Lung microvascular endothelial cell (primary cell): ENCODE measurements around the gene RAB7A. TPM values are rescaled to one million over a fixed set of nuclear protein-coding genes. Genes with fewer than 3 reads are reported as not detected.
A peak's percentile ranks its signal among the peaks of the same experiment; 100 is the strongest.

Experiments
- DNase-seq, 2 donors: peaks; one replicate each; pipeline versions ENCODE4 v3.0.0 to v3.0.0-alpha.2; 2010; ENCODE audit warnings: low read depth in 2 of 2
- total RNA-seq: library from RNA; depleted of rRNA; stranded (reverse); fragments of >200 nt; gene quantifications from 2 replicates; pipeline ENCODE4 v1.2.1, GENCODE V29; 2014

The RAB7A gene
- 21.8 and 33.5 TPM in 2 replicates for total RNA-seq

DNA sequence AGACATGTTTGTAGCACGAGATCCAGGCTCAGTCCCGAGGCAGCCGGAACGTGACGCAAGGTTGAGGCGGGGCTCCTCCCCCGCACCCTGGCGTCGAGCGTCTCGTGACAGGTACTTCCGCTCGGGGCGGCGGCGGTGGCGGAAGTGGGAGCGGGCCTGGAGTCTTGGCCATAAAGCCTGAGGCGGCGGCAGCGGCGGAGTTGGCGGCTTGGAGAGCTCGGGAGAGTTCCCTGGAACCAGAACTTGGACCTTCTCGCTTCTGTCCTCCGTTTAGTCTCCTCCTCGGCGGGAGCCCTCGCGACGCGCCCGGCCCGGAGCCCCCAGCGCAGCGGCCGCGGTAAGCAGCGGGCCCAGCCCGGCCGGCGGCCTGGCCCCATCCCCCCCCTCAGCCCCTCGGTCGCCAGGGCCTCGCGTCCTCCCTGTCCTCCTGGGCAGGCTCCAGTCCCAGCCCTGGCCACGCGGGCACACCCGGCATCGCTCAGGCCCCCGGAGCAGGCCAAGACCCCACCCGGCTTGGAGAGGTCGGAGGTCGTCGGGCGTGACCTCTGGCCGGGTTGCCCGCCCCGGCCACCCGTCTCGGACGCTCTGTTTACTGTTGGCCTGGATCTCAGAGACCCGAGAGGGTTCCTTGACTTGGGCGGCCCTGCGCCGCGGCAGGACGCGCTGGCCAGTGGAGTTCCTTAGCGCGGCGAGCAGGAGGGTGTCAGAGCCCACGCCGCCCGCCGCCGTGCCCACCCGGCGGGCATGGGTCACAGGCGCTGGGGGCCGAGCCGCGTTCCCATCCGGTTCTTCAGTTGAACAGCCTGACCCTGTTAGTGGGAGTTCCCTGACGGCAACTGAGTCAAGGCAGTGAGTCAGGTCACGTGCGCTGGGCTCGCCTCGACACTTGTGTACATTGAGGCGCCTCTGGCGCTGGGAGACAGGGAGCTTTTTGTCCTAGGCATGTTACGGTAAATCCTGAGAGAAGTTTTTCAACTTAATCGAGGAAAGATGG, at the start of gene RAB7A:
TSS of gene RAB7A (plus strand) at position 161 of the 994 bp plus-strand sequence. CDS start 69,185 bp downstream, outside the sequence.
- DNase-seq = peak; percentile 99

DNA sequence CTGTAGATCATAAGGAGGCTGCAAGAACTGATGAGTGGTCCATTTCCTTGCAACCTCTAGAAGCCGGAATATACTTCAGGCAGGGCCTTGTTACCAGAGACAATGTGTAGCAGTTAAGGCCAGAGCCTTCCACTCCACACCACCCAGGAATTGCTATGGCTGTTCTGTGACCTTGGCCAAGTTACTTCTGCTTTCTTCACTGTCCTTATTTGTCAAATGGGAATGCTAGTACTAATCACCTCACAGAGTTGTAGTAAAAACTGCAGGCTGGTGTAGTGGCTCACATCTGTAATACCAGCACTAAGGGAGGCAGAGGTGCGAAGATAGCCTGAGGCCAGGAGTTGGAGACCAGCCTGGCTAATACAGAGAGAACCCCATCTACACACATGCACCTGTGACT, 46.6 kb upstream of the RAB7A start:
- DNase-seq = no peak

DNA sequence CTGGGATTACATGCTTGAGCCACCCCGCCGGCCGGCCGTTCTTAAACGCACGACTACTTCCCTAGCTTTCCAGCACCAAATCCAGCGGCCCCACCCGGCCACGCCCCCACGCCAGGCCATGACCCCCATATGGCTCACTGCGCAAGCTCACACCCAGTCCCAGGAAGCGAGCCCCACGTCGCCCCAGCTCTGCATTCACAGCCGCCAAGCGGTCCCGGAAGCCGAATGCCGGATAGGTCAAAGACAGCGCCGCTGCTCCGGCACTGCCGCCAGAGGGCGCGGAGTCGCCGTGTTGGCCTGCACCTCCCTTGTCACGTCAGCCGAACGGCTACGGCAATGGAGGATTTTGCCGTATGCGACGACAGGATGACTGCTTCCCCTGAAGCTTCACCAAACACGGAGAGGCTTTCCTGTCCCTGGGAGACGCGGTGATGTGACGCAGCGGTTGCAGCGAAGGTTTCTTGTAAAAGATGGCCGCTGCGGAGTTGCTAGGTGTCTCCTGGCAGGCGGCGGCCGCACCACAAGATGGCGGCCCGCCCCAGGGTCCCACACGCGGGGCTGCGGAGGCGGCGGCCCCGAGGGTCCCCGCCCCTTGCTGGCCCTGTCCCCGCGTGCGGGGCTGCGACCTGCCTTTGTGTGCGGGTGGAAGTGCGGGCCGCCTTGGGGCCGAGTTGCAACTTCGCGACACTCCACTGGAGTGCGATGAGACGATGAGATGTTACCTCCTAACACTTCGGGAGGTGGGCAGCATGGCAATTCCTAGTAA, 45.2 kb upstream of the RAB7A start:
- DNase-seq = peak; percentile 96 to 97

- no peak for DNase-seq
Observed at GRCh38 chr3:128681369-128681829, 44.6 kb upstream of the RAB7A start.

GRCh38 chr3:128683957-128684356, 42.0 kb upstream of the RAB7A start:
- no peak for DNase-seq

GRCh38 chr3:128684986-128685726, 40.8 kb upstream of the RAB7A start:
- DNase-seq = no peak

GRCh38 chr3:128686465-128686864, 39.5 kb upstream of the RAB7A start:
- DNase-seq = no peak

- no peak for DNase-seq
Observed at GRCh38 chr3:128689060-128689459, 36.9 kb upstream of the RAB7A start.

GRCh38 chr3:128693696-128694095, 32.3 kb upstream of the RAB7A start:
- DNase-seq = no peak

DNA sequence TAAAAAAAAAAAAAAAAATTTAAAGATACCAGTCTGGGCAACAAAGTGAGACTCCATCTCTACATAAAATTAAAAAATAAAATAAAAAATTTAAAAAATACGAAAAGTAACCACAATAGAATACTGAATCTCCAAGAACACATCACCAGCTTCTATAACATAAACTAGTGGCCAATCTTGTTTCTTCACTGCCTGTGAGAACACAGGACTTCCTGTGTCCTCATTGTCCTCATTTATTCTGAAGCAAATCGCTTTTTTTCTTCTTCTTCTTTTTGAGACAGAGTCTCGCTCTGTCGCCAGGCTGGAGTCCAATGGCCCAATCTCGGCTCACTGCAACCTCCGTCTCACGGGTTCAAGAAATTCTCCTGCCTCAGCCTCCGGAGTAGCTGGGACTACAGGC, 28.6 kb upstream of the RAB7A start:
- no peak for DNase-seq

DNA sequence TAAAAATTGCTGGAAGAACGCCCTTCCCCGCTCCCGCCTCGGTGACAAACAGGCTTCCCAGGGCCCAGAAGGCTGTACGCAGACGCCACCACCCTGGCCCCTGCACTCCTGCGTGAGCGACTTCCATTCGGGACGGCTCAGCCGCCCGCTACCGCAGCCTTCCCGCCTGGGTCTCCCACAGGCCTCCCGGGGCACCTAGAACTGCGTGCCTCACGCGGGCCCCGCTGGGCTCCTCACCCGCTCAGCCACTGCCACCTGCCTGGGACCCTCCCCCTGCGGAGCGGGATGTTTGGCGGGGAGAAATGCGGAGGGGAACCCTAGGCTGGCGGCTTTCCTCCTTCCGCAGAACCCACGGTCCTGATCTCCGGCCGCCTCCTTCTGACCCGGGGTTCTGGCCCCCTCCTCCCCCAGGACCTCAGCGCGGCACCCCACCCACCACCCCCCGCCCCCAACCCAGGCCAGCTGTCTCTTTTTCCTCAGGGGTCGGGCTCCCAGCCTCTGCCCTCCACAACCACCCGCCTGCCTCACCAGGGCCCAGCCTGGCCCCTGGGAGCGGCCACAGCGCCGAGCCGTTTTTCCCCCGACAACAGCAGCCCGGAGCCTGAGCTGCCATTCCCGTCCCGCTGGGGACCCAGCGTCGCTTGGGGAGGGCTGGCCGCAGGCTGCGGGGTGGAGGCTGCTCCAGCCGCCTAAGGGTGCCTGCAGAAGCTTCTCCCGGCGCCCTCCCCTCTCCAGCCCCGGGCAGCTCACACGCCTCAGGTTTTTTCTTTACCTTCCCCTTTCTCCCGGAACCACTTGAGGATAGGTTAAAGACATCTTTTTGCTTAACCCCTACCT, 27.6 kb upstream of the RAB7A start:
- peak; percentile 23 to 28 for DNase-seq

GRCh38 chr3:128701342-128702212, 24.4 kb upstream of the RAB7A start:
- peak; percentile 8 to 84 for DNase-seq

DNA sequence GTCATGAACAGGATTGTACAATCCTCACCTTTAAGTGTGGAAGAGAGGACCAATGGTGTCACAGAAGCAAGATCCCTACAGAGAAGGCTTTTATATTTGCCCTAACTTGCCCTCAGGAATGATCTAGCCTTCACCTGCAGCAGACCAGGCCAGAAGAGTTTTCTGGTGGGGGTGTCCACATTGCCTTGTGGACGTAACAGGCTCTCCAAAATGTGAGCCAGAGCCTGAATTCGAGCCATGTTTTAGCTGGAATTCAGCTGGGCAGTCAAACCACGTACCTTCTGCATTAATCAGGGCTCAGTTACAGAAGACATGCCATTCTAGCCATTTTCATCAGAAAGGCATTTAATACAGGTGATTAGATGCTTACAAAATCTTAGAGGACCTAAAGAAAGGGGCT, 23.6 kb upstream of the RAB7A start:
- no peak for DNase-seq

- no peak for DNase-seq
Observed at GRCh38 chr3:128703561-128703960, 22.4 kb upstream of the RAB7A start.

DNA sequence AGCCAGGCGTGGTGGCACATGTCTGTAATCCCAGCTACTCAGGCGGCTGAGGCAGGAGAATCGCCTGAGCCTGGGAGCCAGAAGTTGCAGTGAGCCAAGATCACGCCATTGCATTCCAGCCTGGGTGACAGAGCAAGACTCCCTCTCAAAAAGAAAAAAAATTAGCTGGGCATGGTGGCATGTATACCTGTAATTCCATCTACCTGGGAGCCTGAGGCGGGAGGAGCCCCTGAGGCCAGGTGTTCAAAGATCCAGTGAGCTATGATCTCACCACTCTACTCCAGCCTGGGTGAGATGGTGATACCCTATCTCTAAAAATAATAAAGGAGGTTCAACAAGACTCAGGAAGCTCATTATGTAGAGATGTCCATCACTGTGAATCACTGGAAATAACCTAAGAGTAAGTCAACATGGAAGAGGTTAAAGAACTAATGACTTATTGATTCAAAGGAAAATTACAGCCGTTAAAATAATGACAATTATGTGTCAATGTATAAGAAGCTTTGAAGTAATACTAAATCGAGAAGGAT, 19.8 kb upstream of the RAB7A start:
- DNase-seq = no peak

GRCh38 chr3:128707928-128708494, 18.0 kb upstream of the RAB7A start:
- no peak for DNase-seq

GRCh38 chr3:128709038-128709437, 16.9 kb upstream of the RAB7A start:
- no peak for DNase-seq

- no peak for DNase-seq
Observed at GRCh38 chr3:128709506-128710210, 16.3 kb upstream of the RAB7A start.
